ENCODE results near the gene CDC25C. TPM values are rescaled to one million over a fixed set of nuclear protein-coding genes. Genes with fewer than 3 reads are reported as not detected.
A peak's percentile ranks its signal among the peaks of the same experiment; 100 is the strongest.

CDC25C gene
- total and polyA plus RNA-seq, 4 donors = 0.25 to 3.0 (median 0.41) TPM

GRCh38 chr5:138246334-138246733, 85.3 kb downstream of the CDC25C start:
- H3K9ac ChIP-seq (ENCODE audit: insufficient read depth in 1 of 2, low read length in 2 of 2) = no peak overlapping the region
- peak in 1 of 3 donors; percentile 40 for DNase-seq
- H3K4me1 ChIP-seq (ENCODE audit: control insufficient read depth in 5 of 5, insufficient read depth in 5 of 5, low read length in 5 of 5) = peaks cover 0 to 16% (median 0%) of the 10 kb centered on the region in 5 donors
- no peak overlapping the region for H3K4me3 ChIP-seq
- no peak for TF ChIP-seq CTCF (IDR thresholded peaks at IDR 0.05; ENCODE audit: control extremely low read depth, extremely low read depth)
- peaks cover 0 to 2% (median 0%) of the 10 kb centered on the region in 3 donors for H3K27me3 ChIP-seq (ENCODE audit: control insufficient read depth in 3 of 3, insufficient read depth in 3 of 3, low read length in 2 of 3)
- H3K9me3 ChIP-seq (ENCODE audit: control insufficient read depth in 4 of 4, insufficient read depth in 3 of 4, low read length in 3 of 4) = no peaks in the 10 kb centered on the region
- H3K36me3 ChIP-seq (ENCODE audit: control insufficient read depth in 4 of 4, insufficient read depth in 4 of 4, low read length in 4 of 4) = no peaks in the 10 kb centered on the region
- ATAC-seq (ENCODE audit: insufficient read depth, low FRiP score) = no peak
- no peak overlapping the region for H3K27ac ChIP-seq (ENCODE audit: low read depth in 1 of 2, low read length in 1 of 2)
- WGBS, 2 donors = 61 to 90% methylated on average over 4 of the region's 4 CpGs

GRCh38 chr5:138245717-138246116, 85.9 kb downstream of the CDC25C start:
- WGBS, 2 donors = 63 to 80% methylated on average over 1 of the region's 1 CpG
- ATAC-seq (ENCODE audit: insufficient read depth, low FRiP score) (no peak), DNase-seq (peak in 2 of 3 donors; percentile 21 to 35)
- Histone ChIP-seq H3K9me3 (ENCODE audit: control insufficient read depth in 4 of 4, insufficient read depth in 3 of 4, low read length in 3 of 4) (no peaks in the 10 kb centered on the region), H3K4me3 (no peak overlapping the region), H3K9ac (ENCODE audit: insufficient read depth in 1 of 2, low read length in 2 of 2) (no peak overlapping the region), H3K27ac (ENCODE audit: low read depth in 1 of 2, low read length in 1 of 2) (no peak overlapping the region), H3K27me3 (ENCODE audit: control insufficient read depth in 3 of 3, insufficient read depth in 3 of 3, low read length in 2 of 3) (peaks cover 0 to 6% (median 3%) of the 10 kb centered on the region in 3 donors), H3K4me1 (ENCODE audit: control insufficient read depth in 5 of 5, insufficient read depth in 5 of 5, low read length in 5 of 5) (peaks cover 0 to 16% (median 0%) of the 10 kb centered on the region in 5 donors), H3K36me3 (ENCODE audit: control insufficient read depth in 4 of 4, insufficient read depth in 4 of 4, low read length in 4 of 4) (no peaks in the 10 kb centered on the region)
- TF ChIP-seq CTCF (IDR thresholded peaks at IDR 0.05; ENCODE audit: control extremely low read depth, extremely low read depth) = no peak

GRCh38 chr5:138243794-138244193, 87.8 kb downstream of the CDC25C start:
- H3K9me3 ChIP-seq (ENCODE audit: control insufficient read depth in 4 of 4, insufficient read depth in 3 of 4, low read length in 3 of 4) = no peaks in the 10 kb centered on the region
- peaks cover 0 to 16% (median 0%) of the 10 kb centered on the region in 5 donors for H3K4me1 ChIP-seq (ENCODE audit: control insufficient read depth in 5 of 5, insufficient read depth in 5 of 5, low read length in 5 of 5)
- H3K4me3 ChIP-seq = no peak overlapping the region
- WGBS, 2 donors = 70 to 74% methylated on average over 2 of the region's 2 CpGs
- no peak for ATAC-seq (ENCODE audit: insufficient read depth, low FRiP score)
- H3K27me3 ChIP-seq (ENCODE audit: control insufficient read depth in 3 of 3, insufficient read depth in 3 of 3, low read length in 2 of 3) = peaks cover 0 to 6% (median 4%) of the 10 kb centered on the region in 3 donors
- no peak for DNase-seq
- H3K27ac ChIP-seq (ENCODE audit: low read depth in 1 of 2, low read length in 1 of 2) = no peak overlapping the region
- H3K36me3 ChIP-seq (ENCODE audit: control insufficient read depth in 4 of 4, insufficient read depth in 4 of 4, low read length in 4 of 4) = no peaks in the 10 kb centered on the region
- no peak for TF ChIP-seq CTCF (IDR thresholded peaks at IDR 0.05; ENCODE audit: control extremely low read depth, extremely low read depth)
- no peak overlapping the region for H3K9ac ChIP-seq (ENCODE audit: insufficient read depth in 1 of 2, low read length in 2 of 2)
